HuH-7.5 (cell line): ENCODE data around the gene SLC35D2.
"Not testable (repeated sequence)": the region's sequence is repeated elsewhere in the genome, so short reads cannot be mapped to it uniquely, and the experiment has no call there.

Source experiments
- DNase-seq: peaks from one replicate; pipeline ENCODE4 v3.0.0; 2011; ENCODE audit warnings: low spot score

The SLC35D2 gene

DNA sequence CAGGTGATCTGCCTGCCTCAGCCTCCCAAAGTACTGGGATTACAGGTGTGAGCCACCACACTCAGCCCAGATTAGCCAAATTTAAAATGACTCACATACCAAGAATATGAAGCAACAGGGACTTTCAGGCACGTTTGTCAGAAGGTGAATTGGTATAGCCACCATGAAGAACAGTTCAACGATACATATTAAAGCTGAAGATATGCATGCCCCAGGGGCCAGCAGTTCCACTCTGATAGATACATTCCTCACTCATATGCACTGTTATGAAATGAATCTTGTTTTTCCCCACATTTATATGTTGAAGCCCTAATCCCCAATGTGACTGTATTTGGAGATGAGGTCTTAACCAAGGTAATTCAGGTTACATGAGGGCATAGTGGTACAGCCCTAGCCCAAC is 22.5 kb downstream of the SLC35D2 start:
- no peak for DNase-seq

DNA sequence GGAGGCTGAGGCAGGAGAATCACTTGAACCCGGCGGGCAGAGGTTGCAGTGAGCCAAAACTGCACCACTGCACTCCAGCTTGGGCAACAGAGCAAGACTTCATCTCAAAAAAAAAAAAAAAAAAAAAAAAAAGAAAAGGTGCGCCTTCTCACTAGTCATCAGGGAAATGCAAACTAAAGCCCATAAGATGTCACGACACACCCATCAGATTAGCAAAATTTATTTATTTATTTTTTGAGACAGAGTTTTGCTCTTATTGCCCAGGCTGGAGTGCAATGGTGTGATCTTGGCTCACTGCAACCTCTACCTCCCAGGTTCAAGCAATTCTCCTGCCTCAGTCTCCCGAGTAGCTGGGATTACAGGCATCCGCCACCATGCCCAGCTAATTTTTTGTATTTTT is 23.0 kb downstream of the SLC35D2 start:
- DNase-seq, result not testable (repeated sequence)

DNA sequence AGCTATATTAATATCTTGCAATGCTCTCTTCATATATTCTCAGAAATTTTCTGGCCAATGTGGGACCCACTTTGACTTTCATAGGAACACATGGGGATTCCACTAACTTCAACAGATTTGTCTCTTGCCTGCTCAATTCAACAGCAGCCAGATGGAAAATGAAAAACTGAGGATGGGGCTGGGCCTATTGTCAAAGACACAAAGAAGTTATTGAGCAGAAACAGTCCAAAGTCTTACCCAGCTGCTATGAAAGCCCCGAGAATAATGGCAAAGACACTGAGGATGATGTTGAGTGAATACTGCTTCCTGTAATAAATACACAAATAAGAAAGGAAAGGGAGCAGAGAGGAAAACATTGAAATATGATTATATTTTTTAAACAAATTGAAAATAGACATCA is 32.6 kb downstream of the SLC35D2 start:
- no peak for DNase-seq

DNA sequence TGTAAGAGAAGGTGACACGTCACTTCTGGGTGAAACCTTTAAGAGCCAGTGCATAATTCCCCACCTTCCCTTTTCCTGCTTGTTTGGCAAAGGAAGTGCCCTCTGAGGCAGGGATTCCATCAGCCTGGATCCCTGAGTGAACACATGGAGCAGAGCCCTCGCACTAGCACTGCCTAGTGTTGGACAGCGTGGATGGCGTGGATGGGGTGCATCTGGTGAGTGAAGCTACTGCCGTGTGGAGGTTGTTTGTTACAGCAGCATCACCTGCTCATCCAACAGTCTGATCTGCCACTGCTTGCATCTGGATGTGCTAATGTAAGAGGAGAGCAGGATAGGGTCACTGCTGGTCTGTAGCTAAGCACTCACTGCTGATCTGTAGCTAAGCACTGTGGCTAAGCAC is 35.2 kb downstream of the SLC35D2 start:
- no peak for DNase-seq

DNA sequence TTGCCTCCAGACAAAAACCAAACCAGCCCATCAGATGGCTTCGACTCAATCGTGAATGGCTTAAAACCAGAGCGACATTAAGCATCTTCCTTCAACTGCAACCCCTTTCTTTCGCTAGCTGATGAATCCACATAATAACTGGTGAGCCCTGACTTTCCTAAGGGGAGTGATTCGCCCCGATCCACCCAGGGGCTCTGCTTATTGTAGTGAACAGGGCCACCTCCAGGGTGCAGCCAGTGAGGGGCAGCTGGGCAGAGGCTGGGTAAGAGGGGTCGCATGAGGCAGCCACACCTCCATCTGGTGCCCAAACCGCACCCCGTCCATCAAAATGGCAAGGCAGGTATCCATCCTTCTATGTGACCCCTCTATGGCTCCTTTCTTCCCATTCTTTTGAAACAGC is 38.0 kb downstream of the SLC35D2 start:
- no peak for DNase-seq

DNA sequence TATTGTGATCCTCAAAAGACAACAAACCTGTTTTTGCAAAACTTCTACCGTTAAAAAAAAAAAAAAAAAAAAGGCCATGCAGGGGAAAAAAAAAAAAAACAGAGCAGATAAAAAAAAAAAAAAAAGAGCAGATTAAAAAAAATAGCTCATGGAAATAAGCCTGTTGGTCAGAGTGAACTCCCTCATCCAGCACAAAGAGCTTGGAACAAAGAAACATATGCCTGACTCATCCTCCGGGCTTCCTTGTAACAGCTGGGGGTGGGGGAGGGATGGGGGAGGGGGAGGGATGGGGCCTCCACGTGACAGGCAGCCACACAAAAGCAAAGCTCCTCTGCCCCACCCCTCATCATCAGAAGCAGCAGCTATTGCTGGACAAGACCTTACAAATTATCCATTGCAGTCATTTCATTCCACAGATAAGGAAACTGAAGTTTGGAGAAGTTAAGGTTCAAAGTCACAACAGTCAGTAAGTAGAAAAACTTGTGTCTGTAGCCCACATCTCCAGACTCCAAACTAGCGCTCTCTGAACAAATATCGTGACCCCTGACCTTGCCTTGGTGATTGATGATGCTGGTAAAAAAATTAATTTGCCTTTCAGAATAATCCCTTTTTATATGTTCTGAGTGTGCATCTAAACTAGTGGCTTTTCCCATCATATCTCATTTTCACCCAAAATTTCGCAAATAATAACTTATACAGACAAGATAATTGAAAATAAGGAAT is 38.9 kb downstream of the SLC35D2 start:
- peak; percentile 45 for DNase-seq

DNA sequence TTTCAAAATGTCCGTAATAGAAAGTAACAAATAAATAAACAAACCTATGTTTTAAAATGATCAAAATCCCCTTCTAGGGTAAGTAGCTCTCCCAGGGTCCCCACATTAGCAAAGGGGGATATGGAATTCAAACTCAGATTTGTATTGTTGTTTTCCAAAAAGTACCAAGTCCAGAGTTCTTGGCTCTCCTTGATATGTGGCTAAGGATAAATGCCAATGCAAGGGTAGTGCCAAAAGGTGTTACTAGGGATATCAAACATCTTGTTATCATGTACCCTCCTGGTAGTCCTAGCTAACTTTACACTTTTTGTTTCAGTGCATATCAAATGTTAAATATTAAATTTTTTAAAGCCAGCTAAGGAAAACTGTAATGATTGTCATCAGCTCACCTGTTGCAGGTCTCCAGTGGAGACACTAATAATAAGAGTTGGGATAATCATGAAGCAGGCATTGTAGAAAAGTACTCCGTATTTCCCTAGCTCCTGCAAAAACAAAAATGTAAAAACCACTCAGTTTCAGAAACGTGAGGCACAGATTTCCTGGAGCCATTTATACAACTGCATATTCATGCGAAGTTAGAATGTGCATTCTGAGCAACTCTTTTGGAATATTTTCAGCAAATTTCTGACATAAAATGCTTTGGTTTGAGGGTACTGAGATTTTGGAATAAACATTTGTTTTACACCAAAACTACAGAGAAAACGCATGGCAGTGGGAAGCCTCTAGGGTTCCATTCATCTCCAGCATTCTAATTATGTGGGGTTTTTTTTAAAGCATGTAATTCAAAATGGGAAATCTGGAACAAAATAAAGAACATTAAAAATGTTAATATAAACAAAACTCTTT is 39.8 kb downstream of the SLC35D2 start:
- DNase-seq, result no peak

DNA sequence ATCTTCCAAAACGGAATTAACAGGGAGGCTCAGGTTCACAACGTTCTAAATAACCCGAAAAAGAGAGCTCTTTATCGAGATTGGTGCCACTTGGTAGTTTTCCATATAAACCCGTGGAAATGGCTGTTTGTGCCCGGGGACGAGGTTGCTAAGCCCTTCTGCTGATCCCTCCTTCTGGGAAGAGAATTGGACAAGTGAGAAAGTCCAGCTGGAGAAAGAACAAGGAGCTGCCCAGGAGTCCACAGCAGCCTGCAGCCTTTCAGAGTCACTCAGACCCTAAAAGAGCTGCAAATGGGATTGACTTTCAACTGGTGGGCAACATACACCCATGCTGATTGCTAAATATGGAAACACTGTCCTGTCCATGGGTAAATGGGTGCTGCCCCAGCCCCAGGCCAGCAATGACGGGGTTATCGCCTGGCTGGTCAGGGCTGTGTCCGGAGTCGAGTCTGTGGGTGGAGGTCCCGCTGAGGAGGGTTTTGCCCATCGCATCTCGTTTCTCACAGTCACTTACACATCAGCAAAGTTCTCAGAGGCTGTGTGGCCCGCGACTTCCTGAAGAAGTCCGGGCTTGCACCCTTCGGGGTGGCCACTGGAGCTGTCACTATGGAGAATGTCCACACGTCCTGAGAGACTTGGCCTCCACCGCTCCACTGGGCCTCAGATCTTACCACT is 40.8 kb downstream of the SLC35D2 start:
- no peak for DNase-seq

DNA sequence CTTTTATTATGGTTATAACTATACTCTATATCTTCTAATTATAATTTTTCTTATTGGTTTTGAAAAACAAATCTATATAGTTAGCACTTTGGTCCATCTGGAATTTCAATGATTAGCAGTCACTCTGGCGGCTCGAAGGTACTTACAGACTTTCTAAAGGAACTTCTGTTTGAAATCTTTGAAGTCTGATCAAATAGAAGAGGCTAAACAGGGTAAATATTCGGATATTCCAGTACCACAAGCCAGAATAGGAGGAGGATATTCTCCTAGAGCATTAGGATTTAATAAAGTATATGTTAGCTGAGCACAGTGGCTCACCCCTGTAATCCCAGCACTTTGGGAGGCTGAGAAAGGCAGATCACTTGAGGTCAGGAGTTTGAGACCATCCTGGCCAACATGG is 42.8 kb downstream of the SLC35D2 start:
- no peak for DNase-seq

DNA sequence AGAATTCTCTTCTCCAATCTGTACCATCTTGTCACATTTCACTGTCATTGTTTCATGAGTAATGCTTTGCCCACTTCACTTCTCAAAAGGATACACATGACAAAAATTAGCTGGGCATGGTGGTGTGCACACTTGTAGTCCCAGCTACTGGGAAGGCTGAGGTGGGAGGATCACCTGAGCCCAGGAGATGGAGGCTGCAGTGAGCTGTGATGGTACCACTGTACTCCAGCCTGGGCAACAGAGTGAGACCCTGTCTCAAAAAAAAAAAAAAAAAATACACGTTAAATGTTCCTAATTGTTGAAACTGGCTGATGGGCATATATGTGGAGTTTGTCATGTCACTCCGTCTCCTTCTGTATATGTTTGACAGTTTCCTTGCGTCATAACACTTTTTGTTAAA is 45.2 kb downstream of the SLC35D2 start:
- DNase-seq, result no peak

DNA sequence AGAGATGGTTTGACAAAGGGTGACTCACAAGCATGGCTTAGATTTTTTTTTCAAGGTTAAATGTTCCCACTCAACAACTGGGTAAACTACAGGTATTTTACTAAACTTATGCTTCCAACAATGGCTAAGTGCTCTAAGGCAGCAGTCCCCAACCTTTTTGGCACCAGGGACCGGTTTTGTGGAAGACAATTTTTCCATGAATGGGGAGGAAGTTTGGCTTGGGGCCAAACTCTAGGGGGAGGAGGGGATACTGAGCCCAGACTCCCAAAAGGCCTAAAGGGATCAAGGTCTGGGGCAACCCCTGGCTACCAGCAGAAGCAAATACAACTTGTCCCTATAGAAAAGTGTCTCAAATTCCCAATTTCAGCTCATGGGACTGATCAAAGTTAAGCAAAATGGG is 49.6 kb downstream of the SLC35D2 start:
- no peak for DNase-seq

DNA sequence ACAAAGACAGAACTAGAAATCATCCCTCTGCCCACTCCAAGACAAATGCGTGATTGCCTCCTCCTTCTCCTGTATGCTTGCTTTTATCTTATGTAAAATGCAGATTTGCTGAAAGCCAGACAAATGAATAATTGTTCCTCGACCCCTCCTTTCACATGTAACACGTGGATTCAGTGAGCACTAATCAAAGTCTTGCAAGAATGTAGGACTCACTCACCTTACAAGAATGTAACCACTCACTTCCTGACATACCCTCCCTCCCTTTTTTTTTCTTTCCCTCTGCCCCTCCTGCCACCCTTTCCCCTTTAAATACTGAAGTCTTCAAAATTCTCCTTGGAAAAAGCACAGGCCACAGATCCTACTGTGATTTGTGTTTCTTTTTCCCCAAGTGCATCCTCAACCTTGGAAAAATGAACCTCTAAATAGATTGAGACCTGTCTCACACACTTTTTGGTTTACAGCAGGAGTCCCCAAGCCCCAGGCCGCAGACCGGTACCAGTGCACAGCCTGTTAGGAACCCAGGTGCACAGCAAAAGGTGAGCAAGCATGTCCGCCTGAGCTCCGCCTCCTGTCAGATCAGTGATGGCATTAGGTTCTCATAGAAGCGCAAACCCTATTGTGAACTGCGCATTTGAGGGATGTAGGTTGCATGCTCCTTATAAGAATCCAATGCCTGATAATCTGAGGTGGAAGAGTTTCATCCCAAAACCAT is 52.1 kb downstream of the SLC35D2 start:
- no peak for DNase-seq

DNA sequence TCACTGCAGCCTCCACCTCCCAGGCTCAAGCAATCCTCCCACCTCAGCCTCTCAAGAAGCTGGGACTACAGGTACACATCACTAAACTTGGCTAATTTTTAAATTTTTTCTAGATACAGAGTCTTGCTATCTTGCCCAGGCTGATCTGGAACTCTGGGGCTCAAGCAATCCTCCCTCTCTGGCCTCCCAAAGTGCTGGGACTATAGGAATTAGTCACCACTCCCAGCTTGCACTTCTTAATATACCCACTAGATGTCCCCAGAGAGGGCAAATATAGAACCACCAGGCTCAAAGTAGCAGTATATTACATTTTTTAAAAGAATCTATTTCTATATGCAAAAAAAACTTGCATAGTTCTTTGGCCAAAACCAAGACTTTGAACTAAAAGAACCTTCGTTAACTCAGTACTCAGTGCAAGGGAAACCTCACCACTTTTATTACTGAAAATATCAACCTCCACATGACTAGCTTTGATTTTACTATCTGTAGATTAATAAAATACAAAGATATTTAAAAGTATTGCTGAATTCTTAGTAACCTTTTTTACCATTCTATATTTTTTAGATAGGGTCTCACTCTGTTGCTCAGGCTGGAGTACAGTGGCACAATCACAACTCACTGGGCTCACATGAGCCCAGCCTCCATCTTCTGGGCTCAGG is 55.7 kb downstream of the SLC35D2 start:
- no peak for DNase-seq

DNA sequence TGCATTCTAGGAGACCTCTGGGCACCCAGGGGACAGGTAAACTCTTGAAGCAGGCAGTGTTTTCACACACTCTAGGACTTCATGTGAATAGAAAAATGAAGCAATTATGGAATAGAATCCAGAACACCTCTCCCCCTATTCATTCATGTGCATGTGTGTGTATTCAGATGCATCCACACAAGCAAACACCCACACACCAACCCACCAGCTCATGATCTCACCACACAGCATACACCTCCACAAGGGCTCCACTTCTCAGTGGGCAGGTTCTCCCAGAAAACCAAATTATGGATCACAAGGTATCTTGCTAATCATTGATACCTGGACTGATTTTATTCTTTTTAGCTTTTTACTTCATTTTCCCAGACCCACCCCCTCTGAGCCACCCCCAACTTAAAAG is 60.3 kb downstream of the SLC35D2 start:
- no peak for DNase-seq

DNA sequence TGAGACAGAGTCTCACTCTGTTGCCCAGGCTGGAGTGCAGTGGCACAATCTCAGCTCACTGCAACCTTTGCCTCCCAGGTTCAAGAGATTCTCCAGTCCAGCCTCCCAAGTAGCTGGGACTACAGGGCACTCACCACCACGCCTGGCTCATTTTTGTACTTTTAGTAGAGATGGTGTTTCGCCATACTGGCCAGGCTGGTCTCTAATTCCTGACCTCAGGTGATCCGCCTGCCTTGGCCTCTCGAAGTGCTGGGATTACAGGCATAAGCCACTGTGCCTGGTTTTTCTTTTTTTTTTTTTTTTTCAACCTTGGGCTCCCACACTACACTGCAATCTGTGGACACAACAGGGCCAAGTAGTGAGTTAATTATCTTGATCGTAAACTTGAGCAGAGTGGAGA is 60.8 kb downstream of the SLC35D2 start:
- DNase-seq, result not testable (repeated sequence)

DNA sequence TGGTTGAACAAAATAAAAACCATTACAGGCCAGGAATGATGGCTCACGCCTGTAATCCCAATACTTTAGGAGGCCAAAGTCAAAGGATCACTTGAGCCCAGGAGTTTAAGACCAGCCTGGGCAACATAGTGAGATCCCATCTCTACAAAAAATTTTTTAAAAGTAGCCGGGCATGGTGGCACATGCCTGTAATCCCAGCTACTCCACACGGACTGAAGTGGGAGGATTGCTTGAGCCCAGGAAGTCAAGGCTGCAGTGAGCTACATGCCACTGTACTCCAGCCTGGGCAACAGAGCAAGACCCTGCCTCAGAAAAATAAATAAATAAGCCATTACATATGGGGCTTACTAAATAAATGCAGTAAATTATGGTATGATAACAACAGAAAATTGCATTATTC is 61.3 kb downstream of the SLC35D2 start:
- DNase-seq, result not testable (repeated sequence)

DNA sequence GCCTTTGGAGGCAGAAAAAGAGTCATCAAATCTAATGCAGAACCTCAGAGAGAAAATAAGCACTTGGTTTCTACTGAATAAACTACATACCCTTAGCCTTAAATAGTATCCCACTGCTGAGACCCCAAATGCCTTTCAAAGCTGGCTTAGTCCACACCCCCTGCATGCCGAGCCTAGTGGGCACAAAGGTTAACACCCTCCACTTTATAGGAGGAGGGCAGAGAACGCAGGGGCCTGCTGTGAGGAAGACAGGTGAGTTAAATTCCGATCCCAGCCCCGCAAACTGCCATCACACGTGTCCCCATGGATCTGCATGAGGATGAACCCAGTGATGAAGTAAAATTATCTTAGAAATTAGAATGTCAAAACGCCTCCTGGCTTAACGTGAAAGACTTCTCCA is 62.0 kb downstream of the SLC35D2 start:
- DNase-seq, result no peak

DNA sequence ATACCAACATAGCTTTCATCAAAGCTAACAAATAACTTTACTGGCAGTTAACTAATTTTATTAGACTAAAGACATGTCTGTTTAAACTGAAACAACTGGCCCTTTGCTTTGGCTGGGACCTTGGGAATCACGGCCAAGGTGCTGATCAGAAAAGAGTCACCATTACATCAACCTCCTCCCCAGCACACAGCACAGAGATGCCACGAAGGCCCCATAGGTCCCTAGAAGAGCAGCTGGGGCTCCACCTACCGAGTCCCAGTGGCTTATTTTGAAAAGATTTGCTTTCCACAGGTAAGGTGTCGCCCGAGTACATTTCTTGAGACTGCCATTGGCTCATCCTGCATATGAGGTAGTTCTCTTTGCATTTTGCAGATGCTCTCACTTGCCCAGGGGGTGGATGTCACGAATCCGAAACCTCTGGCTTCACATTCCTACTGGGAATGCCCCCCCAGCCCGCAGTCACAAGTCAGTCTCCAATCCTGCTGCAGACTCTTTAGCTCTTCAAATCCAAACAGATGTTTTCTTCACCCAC is 62.7 kb downstream of the SLC35D2 start:
- no peak for DNase-seq

DNA sequence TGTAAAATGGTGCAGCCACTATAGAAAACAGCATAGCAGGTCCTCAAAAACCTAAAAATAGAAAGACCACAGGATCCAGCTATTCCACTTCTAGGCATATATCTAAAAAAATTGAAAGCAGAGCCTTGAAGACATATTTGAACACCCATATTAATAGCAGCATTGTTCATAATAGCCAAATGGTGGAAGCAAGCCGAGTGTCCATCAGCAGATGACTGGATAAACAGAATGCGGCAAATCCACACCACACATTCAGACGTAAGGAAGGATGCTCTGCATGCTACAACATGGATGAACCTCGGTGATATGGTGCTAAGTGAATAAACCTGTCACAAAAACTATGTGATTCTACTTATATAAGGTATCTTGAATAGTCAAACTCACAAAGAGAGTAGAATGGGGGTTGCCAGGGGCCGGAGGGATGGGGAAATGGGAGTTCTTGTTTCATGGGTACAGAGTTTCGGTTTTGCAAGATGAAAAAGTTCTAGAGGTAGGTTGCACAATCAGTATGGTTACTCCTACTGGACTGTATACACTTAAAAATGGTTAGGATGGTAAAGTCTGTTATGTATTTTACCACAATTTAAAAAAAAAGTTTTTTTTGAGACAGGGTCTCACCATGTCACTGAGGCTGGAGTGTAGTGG is 64.5 kb downstream of the SLC35D2 start:
- DNase-seq, result no peak

DNA sequence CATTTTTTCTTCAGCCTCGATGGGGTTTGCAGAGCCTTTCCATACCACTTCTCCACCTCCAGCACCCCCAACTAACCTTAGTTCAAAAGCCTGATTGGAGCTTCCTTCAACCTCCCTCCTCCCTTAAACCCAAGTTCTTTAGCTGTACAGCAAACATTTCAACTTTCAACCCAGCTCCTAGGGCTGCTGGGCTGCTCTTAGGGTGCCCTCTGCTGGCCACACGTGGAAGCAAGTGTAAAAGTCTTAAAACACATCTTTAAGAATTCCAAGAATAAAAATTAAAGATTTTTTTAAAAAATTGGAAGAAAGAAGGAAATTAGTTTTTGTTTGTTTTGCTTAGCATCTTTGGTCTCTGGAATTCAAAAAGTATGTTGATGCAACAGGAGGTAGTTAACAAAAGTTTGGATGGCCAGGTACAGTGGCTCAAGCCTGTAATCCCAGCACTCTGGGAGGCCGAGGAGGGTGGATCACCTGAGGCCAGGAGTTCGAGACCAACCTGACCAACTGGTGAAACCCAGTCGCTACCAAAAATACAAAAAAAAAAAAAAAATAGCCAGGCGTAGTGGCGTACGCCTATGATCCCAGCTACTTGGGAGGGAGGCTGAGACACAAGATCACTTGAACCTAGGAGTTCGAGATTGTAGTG is 66.1 kb downstream of the SLC35D2 start:
- DNase-seq, result peak; percentile 62

DNA sequence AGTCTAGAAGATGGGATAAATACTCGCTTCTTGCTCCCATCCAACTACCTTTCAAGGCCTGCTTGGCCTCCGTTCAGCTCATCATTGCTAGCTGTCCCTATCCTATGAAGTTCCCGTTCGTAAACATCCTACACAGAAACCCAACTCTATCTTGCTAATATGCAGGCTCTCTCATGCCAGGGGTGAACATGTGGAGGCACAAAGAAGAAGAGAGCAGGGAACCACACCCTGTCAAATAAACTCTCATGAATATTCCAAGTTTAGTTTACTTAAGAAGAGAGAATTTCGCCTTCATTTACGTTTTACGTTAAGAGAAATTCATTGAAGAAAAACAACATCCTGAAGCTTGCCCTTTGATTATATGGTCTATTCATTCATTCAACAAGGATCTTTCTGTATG is 73.7 kb downstream of the SLC35D2 start:
- no peak for DNase-seq
